ENCODE data around the gene MAN2A1.

The MAN2A1 gene

DNA sequence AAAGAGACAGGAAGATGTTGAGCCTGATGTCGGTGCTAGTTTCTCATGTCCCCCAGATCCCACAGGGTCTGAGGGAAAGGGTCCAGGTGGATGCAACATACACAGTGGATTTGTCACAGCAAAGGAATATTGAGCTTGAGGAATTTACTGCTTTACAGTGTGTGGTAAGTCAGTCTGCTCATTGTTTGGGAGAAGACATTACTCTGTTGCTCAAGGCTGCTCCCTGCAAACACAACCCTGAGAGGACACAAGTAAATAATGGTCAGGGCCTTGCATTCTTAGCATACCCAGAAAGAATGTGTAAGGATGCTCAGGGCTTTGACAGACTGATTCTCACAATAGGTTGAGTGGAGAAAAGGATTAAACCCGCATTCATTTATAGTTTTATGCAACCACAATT lies 7.3 kb upstream of the MAN2A1 start:
- DNase-seq, result no peak

DNA sequence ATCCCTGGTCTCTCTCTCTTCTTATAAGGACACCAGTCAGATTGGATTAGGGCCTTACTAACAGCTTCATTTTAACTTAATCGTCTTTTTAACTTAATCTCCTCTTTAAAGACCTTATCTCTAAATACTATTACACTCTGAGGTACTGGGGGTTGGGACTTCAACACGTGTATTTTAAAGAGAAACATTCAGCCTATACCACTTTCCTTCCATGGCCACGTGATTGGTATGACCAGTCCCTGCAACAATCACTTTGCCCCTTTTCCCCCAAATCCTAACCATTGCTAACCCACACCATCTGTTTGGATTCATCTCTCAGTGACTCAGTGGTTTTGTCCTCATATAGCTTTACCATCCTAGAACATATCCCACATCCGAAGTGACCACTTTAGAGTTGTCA lies 3.8 kb upstream of the MAN2A1 start:
- DNase-seq, result no peak

DNA sequence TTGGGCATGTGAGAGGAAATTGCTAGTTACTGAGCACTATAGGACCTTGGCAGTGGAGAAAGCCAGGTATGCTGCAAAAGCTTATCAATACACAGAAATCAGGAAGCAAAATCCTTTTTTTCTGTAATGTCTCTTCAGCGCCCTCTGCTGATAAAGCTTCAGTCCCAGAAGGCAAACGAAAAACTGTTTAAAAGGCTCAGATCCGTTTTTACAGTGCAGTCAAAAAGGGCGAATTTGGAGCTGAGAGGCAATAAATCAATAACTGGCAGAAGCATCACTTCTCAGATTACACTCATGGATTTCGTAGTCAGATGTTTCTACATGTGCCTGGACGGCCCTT lies 1.1 kb upstream of the MAN2A1 start:
- no peak for DNase-seq

DNA sequence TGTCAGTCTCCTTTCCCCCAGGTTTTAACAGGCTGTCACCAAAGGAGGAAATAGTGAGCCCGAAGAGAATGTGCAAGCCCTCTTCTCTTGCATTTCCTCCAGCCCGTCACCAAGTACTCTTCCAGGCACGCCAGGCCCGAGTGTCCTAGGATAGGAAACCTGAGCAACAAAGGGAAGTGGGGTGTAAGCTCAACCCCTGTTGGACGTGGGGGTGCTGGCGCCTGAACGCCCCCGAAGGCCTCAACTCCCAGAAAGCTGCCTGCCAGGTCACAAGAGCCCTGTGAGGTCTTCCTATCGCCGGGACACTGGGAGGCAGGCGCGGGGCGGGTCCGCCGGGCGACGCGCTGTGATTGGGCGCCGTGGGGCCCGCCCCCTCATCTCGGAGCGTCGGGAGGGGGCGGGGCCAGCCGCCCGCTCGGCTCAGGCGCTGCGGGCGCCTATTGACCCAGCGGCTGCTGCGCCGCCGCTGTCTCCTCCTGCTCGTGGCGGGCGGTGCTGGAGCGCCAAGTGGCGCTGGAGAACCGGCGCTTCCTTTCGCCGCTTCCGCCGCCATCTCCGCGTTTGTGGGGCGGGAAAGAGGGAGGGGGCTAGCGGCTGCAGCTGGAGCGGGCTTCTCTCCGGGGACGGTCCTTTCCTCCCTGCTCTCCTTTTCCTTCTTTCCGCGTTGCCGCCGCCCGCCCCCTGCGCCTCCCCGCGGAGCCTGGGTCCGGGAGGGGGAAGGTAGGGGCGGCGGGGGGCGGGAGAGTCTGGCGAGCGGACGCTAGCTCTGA lies 572 bp upstream of the MAN2A1 start:
- DNase-seq, result peak; percentile 92

DNA sequence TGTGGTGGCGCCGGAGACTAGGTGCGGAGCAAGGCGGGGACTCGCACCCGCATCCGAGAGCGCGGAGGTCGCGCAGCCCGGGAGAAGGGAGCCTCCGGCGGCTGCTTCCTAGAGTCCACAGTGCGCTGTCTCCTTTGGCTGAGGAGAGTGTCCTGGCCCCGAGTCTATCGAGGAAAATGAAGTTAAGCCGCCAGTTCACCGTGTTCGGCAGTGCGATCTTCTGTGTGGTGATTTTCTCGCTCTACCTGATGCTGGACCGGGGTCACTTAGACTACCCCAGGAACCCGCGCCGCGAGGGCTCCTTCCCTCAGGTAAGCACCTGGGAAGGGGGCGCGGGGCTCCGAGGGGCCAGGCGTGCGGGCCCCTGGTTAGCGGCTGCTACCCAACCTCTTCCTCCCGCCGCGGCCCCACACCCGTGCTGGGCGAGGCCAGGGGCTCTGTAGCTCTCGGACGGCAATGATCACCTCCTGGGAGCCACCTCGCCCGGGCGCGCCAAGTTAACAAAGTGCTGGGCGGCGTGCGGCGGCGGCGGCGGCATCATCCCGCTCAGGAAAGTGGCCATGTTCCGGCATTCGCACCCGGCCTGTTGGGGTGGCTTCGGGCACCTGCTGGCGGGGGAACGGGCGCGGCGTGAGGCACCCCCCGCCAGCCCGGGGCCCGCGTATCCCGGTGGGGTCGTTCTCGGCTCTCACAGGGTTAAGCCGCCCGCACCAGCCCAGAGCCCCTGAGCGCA lies 681 bp downstream of the MAN2A1 start:
- peak; percentile 65 for DNase-seq

DNA sequence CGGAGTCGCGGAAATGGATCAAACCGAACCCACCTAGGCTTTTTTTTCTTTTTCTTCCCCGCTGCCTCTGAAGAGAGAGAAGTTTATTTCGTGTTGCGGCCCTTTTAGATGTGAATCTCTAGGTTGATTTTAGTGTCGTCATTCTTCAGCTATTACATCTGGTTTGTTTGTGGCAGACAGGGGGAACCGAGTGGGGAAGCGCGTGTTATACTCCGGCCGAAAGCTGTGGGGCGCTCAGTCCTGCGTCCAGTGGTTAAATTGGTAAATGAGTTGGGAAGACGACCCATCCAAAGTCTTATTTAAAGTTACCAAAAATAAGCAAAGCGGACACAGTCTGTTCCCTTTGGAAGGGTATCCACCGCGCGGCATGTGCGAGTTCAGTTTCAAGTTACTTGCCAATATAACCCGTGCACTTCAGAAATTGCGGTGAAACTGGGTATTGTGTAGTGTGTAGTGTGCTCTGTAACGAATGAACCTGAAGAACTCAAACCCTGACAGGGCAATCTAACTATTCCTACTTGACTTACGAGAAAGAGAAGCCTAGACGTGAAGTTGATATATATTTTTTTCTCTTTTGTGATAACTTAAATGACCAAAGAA lies 1.3 kb downstream of the MAN2A1 start:
- peak; percentile 89 for DNase-seq

DNA sequence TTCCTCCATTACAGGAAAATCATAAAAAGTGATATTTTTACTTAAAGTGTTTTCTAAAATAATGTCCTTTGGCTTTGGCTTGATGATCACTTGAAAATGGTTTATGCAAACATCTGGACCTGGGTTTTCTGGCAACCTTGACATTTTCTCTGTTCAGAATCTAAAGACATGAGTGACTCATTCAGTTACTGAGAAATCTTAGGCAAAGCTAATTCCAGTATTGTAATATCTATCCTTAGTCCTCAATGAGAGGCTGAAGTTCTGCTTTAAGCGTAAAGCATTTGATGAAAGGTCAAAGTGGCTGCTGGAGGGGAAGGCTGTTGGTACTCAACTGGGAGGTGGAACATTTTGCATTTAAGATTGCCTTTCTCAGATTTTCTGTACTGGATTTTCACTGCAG lies 2.3 kb downstream of the MAN2A1 start:
- DNase-seq, result no peak

DNA sequence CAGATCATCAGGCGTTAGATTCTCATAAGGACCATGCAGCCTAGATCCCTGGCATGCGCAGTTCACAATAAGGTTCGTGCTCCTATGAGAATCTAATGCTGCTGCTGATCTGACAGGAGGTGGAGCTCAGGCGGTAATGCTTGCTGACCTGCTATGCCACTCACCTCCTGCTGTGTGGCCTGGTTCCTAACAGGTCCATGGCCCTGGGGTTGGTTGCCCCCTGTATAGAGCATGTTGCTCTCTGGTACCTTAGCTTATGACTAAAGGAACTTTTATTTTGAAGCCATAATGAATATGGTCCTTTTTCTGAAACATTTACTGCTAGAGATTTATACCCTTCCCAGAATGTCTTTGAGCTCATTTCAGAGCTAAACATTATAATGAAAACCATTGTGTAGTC lies 3.1 kb downstream of the MAN2A1 start:
- no peak for DNase-seq

DNA sequence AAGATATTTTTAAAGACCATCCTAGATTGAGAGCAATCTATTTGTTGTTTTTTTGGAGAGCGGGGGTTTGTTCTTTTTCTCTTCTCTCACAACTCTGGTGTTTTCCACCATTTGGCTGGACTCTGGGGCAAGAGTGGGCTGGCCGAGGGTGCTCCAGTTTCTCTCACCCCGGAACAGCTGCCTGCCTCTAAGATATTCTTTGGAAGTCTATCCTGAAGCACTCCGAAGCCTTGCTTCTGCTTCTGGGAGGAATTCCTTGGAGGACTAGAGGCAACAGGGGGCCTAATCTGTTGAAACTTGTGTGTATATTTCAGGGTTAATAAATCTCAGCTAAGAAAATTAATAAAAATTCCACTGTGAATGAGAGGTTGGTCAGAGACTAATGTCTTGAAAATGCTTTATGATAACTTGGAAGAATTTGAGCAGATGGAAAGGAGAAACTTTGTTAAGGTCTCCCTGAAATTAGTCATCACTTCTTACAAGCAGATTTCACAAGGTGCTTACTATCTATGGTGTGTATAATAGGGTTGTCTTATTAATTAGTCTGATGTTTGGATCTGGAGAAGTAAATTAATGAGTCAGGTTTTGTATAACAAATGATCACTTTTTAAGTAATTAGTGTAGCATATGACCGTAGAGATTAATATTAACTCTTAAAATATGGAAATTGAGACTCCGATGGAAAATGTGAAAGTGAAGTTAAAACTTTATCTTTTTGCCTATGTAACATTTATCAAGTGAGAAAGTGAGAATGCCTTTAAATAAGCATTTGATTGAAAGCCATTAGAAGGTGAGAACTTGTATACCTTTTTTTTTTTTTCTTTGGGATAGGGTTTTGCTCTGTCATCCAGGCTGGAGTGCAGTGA lies 4.0 kb downstream of the MAN2A1 start:
- DNase-seq, result no peak

DNA sequence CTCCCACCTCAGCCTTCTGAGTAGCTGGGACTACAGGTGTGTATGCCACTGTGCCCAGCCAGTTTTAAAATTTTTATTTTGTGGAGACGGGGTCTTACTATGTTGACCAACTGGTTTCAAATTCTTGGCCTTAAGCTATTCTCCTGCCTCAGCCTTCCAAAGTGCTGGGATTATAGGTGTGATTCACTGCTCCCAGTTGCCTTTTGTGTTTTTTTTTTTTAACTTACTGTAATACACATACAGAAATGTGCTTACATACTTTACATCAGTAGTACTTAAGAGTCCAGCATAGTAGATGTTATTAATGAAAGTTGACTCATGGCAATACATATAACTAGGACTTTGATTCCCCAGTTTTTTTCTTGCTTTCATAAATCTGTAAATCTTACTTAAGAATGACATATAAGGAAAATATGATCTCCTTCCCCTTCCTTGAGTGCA lies 4.7 kb downstream of the MAN2A1 start:
- DNase-seq, result no peak

DNA sequence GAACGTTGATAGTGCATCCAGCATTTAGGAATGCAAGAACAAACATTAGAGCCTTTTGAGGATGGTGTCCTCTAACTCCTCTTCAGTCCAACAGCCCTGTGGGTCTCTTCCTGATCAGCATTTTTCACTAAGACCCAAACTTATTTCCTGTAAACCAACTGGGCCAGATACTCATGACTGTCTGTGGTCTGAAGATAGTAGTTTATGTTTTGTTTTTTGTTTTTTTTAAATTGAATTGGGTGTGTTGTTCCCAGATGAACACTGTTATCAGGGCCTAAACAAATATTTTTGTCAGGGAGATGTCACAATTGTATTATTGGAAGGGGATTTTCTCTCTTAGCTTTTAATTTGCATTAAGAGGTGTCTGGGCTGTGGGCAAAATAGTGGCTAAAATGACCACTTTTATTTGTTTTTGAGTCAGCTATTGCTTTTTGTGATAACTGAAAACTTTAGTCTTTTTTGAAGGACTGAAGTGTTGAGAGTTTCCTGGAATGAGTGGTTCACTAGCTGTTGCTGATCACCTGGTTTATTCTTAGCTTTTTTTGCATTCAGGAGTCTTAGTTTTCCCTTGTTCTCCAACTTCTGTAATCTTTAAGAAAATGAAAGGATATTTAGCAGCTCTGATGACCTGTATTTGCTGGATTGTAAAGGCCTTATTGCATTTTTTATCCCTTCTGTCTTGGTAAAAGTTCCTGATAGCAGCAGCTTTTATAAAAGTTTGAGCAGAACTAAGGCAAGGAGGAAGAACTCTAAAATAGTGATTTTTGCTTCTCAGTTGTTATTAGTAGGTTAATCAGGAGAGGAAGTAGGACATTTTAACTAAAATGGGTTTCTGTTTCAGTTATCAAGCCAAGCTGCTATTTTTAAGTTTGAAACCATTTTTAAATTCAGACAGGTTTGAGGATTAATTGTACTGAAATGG lies 5.5 kb downstream of the MAN2A1 start:
- DNase-seq, result no peak

DNA sequence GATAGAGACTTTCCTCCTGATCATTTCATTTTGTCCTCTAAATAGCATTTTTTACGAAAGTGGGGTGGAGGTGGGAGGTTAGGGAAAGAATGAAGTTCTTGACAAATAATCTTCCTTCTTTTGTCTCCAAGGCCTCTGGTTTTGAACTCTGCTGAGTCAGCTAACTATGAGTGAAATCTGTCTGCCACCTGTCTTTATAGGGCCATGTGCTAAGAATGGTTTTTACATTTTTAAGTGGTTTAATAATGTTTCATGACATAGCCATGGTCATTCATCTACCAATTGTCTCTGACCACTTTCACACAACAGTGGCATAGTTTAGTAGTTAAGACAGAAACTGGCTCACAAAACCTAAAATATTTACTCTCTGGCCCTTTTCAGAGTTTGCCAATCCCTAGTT lies 7.6 kb downstream of the MAN2A1 start:
- DNase-seq, result no peak

DNA sequence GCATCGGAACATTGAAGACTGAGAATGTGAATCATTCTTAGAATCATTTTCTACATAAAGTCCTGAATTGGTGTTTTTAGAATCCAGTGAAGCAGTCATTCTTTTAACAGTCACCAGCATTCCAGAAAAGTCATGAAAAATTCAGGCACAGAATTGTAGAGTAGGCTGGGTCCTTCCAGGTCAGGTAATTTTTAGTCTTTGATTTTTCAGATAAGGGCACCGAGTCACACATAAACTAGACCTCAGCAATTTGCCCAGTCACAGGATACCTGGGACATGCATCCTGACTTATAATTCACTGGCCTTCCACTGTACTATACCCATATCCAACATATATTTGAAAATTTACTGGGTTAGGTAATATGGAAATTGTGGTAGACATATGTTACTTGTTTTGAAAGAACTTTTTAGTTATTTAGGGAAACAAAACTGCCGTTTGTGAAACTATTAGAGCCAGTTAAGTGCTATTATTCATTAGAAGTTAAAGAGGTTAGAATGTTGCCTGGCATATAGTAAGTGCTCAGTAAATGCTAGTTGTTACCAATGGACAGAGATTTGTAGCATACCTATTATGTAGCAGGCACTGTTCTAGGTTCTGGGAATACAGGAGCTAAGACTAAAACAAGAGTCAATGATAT lies 10.9 kb downstream of the MAN2A1 start:
- no peak for DNase-seq

DNA sequence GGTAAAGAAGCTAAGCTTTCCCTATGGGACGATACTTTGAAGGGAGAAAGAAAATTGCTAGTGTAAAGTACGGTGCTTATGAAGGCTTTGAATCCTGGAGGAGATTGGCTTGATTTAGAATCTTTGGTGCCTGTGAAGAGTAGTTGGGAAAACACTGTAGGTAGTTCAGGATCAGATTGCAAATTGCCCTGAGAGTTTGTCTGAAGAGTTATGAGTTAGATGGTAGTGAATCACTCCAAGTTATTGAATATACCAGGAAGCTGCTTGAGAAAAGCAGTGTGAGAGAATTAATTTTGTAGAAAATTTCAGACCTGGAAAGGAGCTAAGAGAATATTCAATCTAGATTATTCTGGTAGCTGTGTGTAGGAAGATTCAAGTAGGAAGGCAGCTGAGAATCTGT lies 11.5 kb downstream of the MAN2A1 start:
- DNase-seq, result no peak

DNA sequence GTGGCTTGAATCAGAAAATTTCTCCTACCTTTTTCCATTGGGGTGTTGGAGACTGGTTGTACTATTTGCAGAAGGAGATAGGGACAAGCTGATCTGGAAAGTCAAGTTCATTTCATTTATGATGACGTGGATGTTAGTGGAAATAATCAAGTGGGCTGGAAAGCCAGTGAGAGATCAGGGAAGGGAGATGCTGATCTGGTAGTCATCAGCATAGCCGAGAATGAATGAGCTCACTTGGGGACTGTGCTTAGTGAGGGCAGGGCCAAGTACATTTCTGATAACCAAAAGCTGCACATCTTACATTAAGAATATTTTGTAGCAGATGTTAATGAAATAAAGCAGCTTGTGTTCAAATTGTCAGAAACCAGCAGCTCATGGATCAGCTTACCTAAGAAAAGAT lies 12.1 kb downstream of the MAN2A1 start:
- no peak for DNase-seq

DNA sequence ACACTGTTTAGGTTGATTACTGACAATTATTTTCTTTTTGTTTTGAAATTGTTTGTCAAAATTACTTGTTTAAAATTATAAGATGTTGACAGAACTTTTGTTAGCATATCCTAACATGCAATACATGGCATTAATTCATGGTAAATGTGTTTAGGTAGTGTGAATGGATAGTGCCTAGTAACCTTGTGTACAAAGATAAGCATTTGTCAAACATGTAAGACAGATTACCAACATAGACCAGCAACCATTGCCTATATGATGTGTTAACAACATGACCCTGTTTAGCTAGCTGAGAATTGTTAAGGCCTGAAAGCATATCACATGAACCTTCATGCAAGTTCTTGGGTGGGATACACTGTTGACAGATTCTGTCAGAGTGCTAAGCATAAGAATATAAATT lies 13.4 kb downstream of the MAN2A1 start:
- no peak for DNase-seq

DNA sequence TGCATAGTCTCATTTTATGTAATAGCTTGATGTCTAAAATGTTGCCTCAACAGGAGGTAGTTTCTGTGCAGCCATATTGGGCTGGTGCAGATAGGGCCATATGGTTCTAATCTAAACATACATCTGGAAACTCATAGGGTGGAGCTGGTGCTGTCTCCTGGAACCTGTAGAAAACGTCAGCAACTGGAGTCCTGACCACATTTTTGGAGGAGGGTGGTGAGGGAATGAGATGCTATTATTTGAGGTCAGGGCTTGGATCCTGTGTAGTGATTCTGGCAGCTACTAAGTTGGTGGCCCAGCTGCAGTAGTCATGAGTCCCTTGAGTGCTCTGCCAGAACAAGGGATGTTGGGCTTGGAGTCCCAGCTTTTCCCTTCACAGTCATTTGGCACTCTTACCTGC lies 14.1 kb downstream of the MAN2A1 start:
- DNase-seq, result no peak

DNA sequence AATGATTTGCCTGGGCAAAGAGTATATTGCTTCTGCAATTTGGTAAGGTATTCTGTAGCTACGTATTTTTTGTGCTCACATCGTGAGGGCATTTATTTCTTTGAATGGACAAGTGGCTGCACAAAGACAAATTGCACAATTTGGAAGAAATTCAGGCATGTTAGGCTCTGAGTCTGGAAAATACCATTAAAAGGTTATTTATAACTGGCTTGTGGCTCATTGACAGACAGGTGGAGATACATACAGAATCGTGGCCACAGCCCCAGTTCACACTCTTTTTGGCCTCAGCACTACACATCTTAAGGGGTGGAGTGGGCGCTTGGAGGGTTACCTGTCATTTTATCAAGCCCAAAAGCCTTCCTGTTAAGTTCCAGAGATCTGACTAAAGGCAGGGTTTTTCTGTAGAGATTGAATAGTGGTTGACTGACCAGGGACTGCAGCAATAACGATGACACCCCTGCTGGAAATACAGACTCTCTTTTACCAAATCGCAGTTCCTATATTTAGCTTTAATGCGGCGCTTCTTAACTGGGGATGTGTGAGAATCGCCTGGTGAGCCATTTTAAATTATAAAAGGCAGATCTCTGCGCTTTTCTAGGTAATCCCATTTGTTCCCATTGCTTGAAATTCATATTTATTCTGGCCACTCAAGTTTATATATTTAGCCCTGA lies 14.7 kb downstream of the MAN2A1 start:
- DNase-seq, result peak; percentile 39

DNA sequence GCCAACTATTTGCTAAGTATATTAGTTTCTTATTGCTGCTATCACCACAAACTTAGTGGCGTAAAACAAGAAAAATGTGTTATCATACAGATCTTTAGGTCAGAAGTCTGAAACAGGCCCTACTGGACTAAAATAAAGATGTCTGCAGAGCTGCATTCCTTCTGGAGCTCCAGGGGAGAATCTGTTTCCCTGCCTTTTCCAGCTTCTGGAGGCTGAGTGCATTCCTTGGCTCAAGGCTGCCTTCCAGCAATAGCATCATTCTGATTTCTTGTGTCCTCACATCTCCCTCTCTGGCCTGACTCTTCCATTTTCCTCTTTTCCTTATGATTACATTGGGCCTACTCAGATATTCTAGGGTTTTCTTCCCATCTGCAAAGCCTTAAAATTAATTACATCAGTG lies 15.9 kb downstream of the MAN2A1 start:
- peak; percentile 68 for DNase-seq

DNA sequence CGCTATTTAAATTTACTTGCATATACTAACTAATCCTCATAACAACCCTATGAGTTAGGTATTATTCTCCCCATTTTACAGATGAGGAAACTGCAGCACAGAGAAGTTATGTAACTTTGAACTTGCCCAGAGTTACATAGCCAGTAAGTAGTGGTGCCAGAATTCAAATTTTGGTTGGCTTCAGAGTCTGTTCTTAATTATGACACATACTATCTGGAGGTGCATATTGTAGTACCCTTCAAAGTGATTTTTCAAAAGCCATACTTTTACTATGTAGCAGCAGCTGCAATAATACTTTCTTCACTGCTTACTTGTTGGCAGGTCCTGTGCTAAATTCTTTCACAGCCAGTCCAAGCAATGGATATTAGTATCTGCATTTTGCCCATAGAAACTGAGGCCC lies 16.4 kb downstream of the MAN2A1 start:
- DNase-seq, result no peak

DNA sequence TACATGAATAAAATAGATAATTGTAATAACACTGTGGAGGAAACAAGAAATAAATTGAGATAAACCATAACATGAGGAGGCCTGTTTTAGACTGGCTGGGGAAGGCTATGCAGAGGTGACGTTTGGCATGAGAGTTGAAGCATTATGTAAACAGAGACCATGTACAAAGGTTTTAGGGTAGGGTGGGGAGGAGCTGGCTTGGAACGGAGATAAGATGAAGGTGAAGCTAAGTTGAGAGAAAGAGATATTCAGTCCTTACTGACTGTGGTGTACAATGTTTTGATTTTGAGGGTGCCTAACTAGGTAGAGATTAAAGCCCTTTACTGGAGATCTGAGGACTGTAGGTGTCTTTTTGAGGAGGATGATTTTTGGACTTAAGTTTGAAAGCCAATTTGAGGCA lies 17.8 kb downstream of the MAN2A1 start:
- no peak for DNase-seq

Data from right hindlimb (tissue), 1 donor.